NT2/D1 (cell line): ENCODE measurements around the gene SGTB.
A peak's percentile ranks its signal among the peaks of the same experiment; 100 is the strongest.

Experiments
- DNase-seq: peaks from one replicate; pipeline ENCODE4 v3.0.0-alpha.2; 2011; ENCODE audit warnings: low read depth, low spot score
- H3K27me3 ChIP-seq: 2 replicates; pipeline ENCODE4 v1.6.0; 2011; ENCODE audit warnings: mild to moderate bottlenecking; ENCODE audit not compliant: insufficient read length, insufficient read depth
- H3K36me3 ChIP-seq: 2 replicates; pipeline ENCODE4 v1.6.1; 2011; ENCODE audit warnings: mild to moderate bottlenecking, low read length, mixed read lengths; ENCODE audit not compliant: insufficient read depth, insufficient read length
- H3K4me1 ChIP-seq: 2 replicates; pipeline ENCODE4 v1.5.1; 2011; ENCODE audit not compliant: insufficient read depth, insufficient read length
- H3K4me3 ChIP-seq: 2 replicates; pipeline ENCODE4 v1.5.1; 2011; ENCODE audit warnings: low read depth; ENCODE audit not compliant: insufficient read length
- H3K9ac ChIP-seq: 2 replicates; pipeline ENCODE4 v1.6.0; 2011; ENCODE audit warnings: low read depth; ENCODE audit not compliant: insufficient read length
- H3K9me3 ChIP-seq: 2 replicates; pipeline ENCODE4 v1.5.1; 2011; ENCODE audit warnings: mild to moderate bottlenecking, low read length; ENCODE audit not compliant: insufficient read depth
- SUZ12 ChIP-seq: IDR thresholded peaks from 2 replicates; pipeline ENCODE4 v1.6.1; 2011; ENCODE audit not compliant: insufficient read length, insufficient read depth; ENCODE audit errors: extremely low read depth
- YY1 ChIP-seq: IDR thresholded peaks from 2 replicates; pipeline ENCODE4 v1.6.1; 2011; ENCODE audit not compliant: insufficient read length, insufficient read depth
- ZNF274 ChIP-seq: IDR thresholded peaks from 2 replicates; pipeline ENCODE4 v1.6.1; 2011; ENCODE audit warnings: mild to moderate bottlenecking, low read depth, low read length

Gene SGTB

GRCh38 chr5:65663804-65664521 is 57.9 kb downstream of the SGTB start:
- Histone ChIP-seq H3K9ac (no peak overlapping the region), H3K9me3 (no peaks in the 10 kb centered on the region), H3K27me3 (no peaks in the 10 kb centered on the region), H3K4me1 (no peaks in the 10 kb centered on the region), H3K4me3 (no peak overlapping the region), H3K36me3 (peaks cover 22% of the 10 kb centered on the region)
- TF ChIP-seq ZNF274 (no peak), YY1 (no peak), SUZ12 (no peak)
- peak; percentile 11 for DNase-seq

- DNase-seq, result no peak
- Histone ChIP-seq H3K4me3 (no peak overlapping the region), H3K9ac (no peak overlapping the region), H3K9me3 (no peaks in the 10 kb centered on the region), H3K4me1 (no peaks in the 10 kb centered on the region), H3K36me3 (peaks cover 11% of the 10 kb centered on the region), H3K27me3 (no peaks in the 10 kb centered on the region)
- TF ChIP-seq YY1, result no peak
- TF ChIP-seq SUZ12, result no peak
- no peak for TF ChIP-seq ZNF274
Measured at GRCh38 chr5:65654713-65655112, 67.2 kb downstream of the SGTB start.

GRCh38 chr5:65651144-65651543 is 70.8 kb downstream of the SGTB start:
- TF ChIP-seq ZNF274 (no peak), SUZ12 (no peak), YY1 (no peak)
- no peaks in the 10 kb centered on the region for H3K27me3 ChIP-seq
- no peaks in the 10 kb centered on the region for H3K9me3 ChIP-seq
- DNase-seq, result no peak
- peaks cover 7% of the 10 kb centered on the region for H3K36me3 ChIP-seq
- peaks cover 2% of the 10 kb centered on the region for H3K4me1 ChIP-seq
- H3K9ac ChIP-seq, result no peak overlapping the region
- H3K4me3 ChIP-seq, result no peak overlapping the region

- DNase-seq, result peak; percentile 6
- H3K27me3 ChIP-seq, result no peaks in the 10 kb centered on the region
- no peaks in the 10 kb centered on the region for H3K9me3 ChIP-seq
- no peak overlapping the region for H3K9ac ChIP-seq
- H3K4me1 ChIP-seq, result peaks cover 2% of the 10 kb centered on the region
- H3K4me3 ChIP-seq, result no peak overlapping the region
- peaks cover 3% of the 10 kb centered on the region for H3K36me3 ChIP-seq
- TF ChIP-seq SUZ12, result no peak
Measured at GRCh38 chr5:65647941-65648340, 74.0 kb downstream of the SGTB start.

GRCh38 chr5:65646938-65647337 is 75.0 kb downstream of the SGTB start:
- peaks cover 3% of the 10 kb centered on the region for H3K36me3 ChIP-seq
- H3K9me3 ChIP-seq, result no peaks in the 10 kb centered on the region
- TF ChIP-seq YY1, result no peak
- TF ChIP-seq ZNF274, result no peak
- no peak for TF ChIP-seq SUZ12
- peaks cover 2% of the 10 kb centered on the region for H3K4me1 ChIP-seq
- no peak for DNase-seq
- H3K9ac ChIP-seq, result no peak overlapping the region
- no peak overlapping the region for H3K4me3 ChIP-seq
- no peaks in the 10 kb centered on the region for H3K27me3 ChIP-seq

- Histone ChIP-seq H3K9me3 (no peaks in the 10 kb centered on the region; the same call in 1 of the 2 replicates), H3K36me3 (peaks cover 7% of the 10 kb centered on the region), H3K4me3 (no peak overlapping the region), H3K27me3 (no peaks in the 10 kb centered on the region), H3K9ac (no peak overlapping the region), H3K4me1 (no peaks in the 10 kb centered on the region)
- TF ChIP-seq YY1 (no peak), SUZ12 (no peak), ZNF274 (no peak)
- no peak for DNase-seq
Measured at GRCh38 chr5:65640240-65640639, 81.7 kb downstream of the SGTB start.

GRCh38 chr5:65630981-65631380 is 90.9 kb downstream of the SGTB start:
- H3K36me3 ChIP-seq, result peaks cover 15% of the 10 kb centered on the region
- no peaks in the 10 kb centered on the region for H3K9me3 ChIP-seq
- H3K4me3 ChIP-seq, result no peak overlapping the region
- no peaks in the 10 kb centered on the region for H3K4me1 ChIP-seq
- no peak overlapping the region for H3K9ac ChIP-seq
- TF ChIP-seq YY1 (no peak), ZNF274 (no peak), SUZ12 (no peak)
- H3K27me3 ChIP-seq, result no peaks in the 10 kb centered on the region
- no peak for DNase-seq

GRCh38 chr5:65625743-65626142 is 96.2 kb downstream of the SGTB start:
- DNase-seq, result no peak
- Histone ChIP-seq H3K36me3 (peaks cover 15% of the 10 kb centered on the region), H3K9ac (no peak overlapping the region), H3K4me3 (peak overlapping the region; percentile 87), H3K9me3 (no peaks in the 10 kb centered on the region), H3K4me1 (no peaks in the 10 kb centered on the region), H3K27me3 (no peaks in the 10 kb centered on the region)
- TF ChIP-seq ZNF274 (no peak), SUZ12 (no peak), YY1 (no peak)
